Hindlimb muscle (tissue), 1 donor: Measurements from ENCODE around the gene PDF. TPM values are rescaled to one million over a fixed set of nuclear protein-coding genes. Genes with fewer than 3 reads are reported as not detected.

Experiments used
- DNase-seq: peaks from one replicate; pipeline ENCODE4 v3.0.0-alpha.2; 2013
- polyA plus RNA-seq: library from polyadenylated mRNA; unstranded; fragments of 120-200 nt; gene quantifications from one replicate; pipeline ENCODE4 v1.2.1, GENCODE V29; 2013; ENCODE audit not compliant: insufficient read length

The PDF gene
- polyA plus RNA-seq, 1 donor, result 5.8 TPM

GRCh38 chr16:69339289-69340094 lies 9.1 kb upstream of the PDF start, which contains the start of the genes COG8 and NIP7:
Gene COG8 (minus strand): TSS chr16:69339564. CDS start chr16:69339552, 12 bp downstream.
Gene NIP7 (plus strand): TSS chr16:69339772. CDS start chr16:69339830, 58 bp downstream.
- DNase-seq, result peak; percentile 97

- DNase-seq, result no peak
Observed at GRCh38 chr16:69338557-69339288, 8.3 kb upstream of the PDF start.

GRCh38 chr16:69334696-69335095 lies 4.3 kb upstream of the PDF start:
- DNase-seq, result no peak

- DNase-seq, result no peak
Observed at GRCh38 chr16:69329369-69330285, 761 bp downstream of the PDF start.

GRCh38 chr16:69328854-69329316 lies 1.5 kb downstream of the PDF start:
- no peak for DNase-seq

- no peak for DNase-seq
Observed at GRCh38 chr16:69327585-69328310, 2.6 kb downstream of the PDF start.

- no peak for DNase-seq
Observed at GRCh38 chr16:69326172-69326873, 4.1 kb downstream of the PDF start.

GRCh38 chr16:69325784-69326171 lies 4.6 kb downstream of the PDF start:
- DNase-seq, result no peak

- DNase-seq, result no peak
Observed at GRCh38 chr16:69324585-69325253, 5.7 kb downstream of the PDF start.

GRCh38 chr16:69324013-69324531 lies 6.3 kb downstream of the PDF start:
- no peak for DNase-seq

GRCh38 chr16:69323415-69323814 lies 7.0 kb downstream of the PDF start:
- DNase-seq, result no peak

- no peak for DNase-seq
Observed at GRCh38 chr16:69322343-69322742, 8.0 kb downstream of the PDF start.

GRCh38 chr16:69321080-69321479 lies 9.3 kb downstream of the PDF start:
- no peak for DNase-seq

- DNase-seq, result no peak
Observed at GRCh38 chr16:69320740-69321073, 9.7 kb downstream of the PDF start.

GRCh38 chr16:69319826-69320739 lies 10.3 kb downstream of the PDF start:
- DNase-seq, result no peak

GRCh38 chr16:69319381-69319780 lies 11.0 kb downstream of the PDF start:
- no peak for DNase-seq

- no peak for DNase-seq
Observed at GRCh38 chr16:69318911-69319289, 11.5 kb downstream of the PDF start.

- DNase-seq, result no peak
Observed at GRCh38 chr16:69318177-69318910, 12.0 kb downstream of the PDF start.

GRCh38 chr16:69316595-69317034 lies 13.8 kb downstream of the PDF start:
- DNase-seq, result no peak
